Measurements from ENCODE around the gene LCOR. TPM values are rescaled to one million over a fixed set of nuclear protein-coding genes. Genes with fewer than 3 reads are reported as not detected.

LCOR gene
- total RNA-seq, 1 donor from 2014 or later: 35.3 TPM

- H4K20me1 ChIP-seq (ENCODE audit: low read depth): peaks cover 3% of the 10 kb centered on the region
- no peaks in the 10 kb centered on the region for H3K9me3 Mint-ChIP-seq
- no peaks in the 10 kb centered on the region for H3K9me3 ChIP-seq (ENCODE audit: low read depth)
- no peak overlapping the region for H3K27ac ChIP-seq
- no peak overlapping the region for H3K27ac Mint-ChIP-seq
- H2AFZ ChIP-seq (replicated peaks): no peak overlapping the region
- H3K4me1 ChIP-seq: peaks cover 30% of the 10 kb centered on the region
- no peak overlapping the region for H3K9ac ChIP-seq
- no peaks in the 10 kb centered on the region for H3K27me3 ChIP-seq
- peaks cover 44% of the 10 kb centered on the region for H3K4me1 Mint-ChIP-seq
- H3K4me3 ChIP-seq: no peak overlapping the region
- H3K79me2 ChIP-seq (ENCODE audit: low read depth): no peaks in the 10 kb centered on the region
- DNase-seq (ENCODE audit: low spot score): no peak
- H3K27me3 Mint-ChIP-seq (ENCODE audit: insufficient read depth, low read depth): peaks cover 19% of the 10 kb centered on the region
- H3K4me3 Mint-ChIP-seq: no peak overlapping the region
- H3K4me2 ChIP-seq: no peak overlapping the region
- H3K36me3 Mint-ChIP-seq: no peaks in the 10 kb centered on the region
- no peaks in the 10 kb centered on the region for H3K36me3 ChIP-seq
- peaks cover 35% of the 10 kb centered on the region for H3F3A ChIP-seq (ENCODE audit: low read depth)
- TF ChIP-seq CTCF (IDR thresholded peaks at IDR 0.05) (no peak), EZH2 (IDR thresholded peaks at IDR 0.05) (no peak), EZH2phosphoT487 (IDR thresholded peaks at IDR 0.05) (no peak)
These were observed 190.5 kb downstream of the LCOR start for GRCh38 chr10:97022616-97023015.

DNA sequence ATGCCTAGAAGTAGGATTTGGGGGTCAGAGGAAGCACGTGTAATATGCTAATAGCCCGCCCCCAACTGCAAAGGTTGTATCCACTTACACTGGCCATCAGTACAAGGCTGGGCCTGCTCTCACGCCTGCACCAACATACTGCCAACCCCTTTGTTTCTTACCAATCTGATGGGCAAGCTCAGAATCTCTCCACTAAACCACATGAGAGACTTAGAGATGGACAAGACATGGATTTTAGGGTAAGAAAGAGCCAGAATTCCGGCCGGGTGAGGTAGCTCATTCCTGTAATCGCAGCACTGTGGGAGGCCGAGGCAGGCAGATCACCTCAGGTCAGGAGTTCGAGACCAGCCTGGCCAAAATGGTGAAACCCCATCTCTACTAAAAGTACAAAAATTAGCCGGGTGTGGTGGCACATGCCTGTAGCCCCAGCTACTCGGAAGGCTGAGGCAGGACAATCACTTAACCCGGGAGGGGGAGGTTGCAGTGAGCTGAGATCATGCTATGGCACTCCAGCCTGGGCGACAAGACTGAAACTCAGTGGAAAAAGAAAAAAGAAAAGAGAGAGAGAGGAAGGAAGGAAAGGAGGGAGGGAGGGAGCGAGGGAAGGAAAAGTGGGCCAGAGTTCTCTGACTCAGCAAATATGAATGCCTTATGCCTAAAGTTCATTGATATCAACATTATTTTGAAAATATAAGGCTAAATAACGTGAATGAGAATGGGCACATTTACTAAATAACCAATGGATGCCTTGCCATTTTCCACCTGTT is 191.5 kb downstream of the LCOR start:
- H3K4me1 ChIP-seq: peaks cover 30% of the 10 kb centered on the region
- no peak overlapping the region for H3K4me3 ChIP-seq
- no peak overlapping the region for H2AFZ ChIP-seq (replicated peaks)
- no peak overlapping the region for H3K9ac ChIP-seq
- H3K79me2 ChIP-seq (ENCODE audit: low read depth): no peaks in the 10 kb centered on the region
- Mint-ChIP-seq H3K27me3 (ENCODE audit: insufficient read depth, low read depth) (peaks cover 19% of the 10 kb centered on the region), H3K36me3 (no peaks in the 10 kb centered on the region), H3K4me3 (no peak overlapping the region), H3K4me1 (peaks cover 43% of the 10 kb centered on the region), H3K27ac (no peak overlapping the region), H3K9me3 (no peaks in the 10 kb centered on the region)
- no peaks in the 10 kb centered on the region for H3K27me3 ChIP-seq
- peaks cover 3% of the 10 kb centered on the region for H4K20me1 ChIP-seq (ENCODE audit: low read depth)
- H3K27ac ChIP-seq: no peak overlapping the region
- peaks cover 35% of the 10 kb centered on the region for H3F3A ChIP-seq (ENCODE audit: low read depth)
- H3K9me3 ChIP-seq (ENCODE audit: low read depth): no peaks in the 10 kb centered on the region
- no peak for TF ChIP-seq EZH2 (IDR thresholded peaks at IDR 0.05)
- TF ChIP-seq EZH2phosphoT487 (IDR thresholded peaks at IDR 0.05): no peak
- TF ChIP-seq CTCF (IDR thresholded peaks at IDR 0.05): no peak
- no peaks in the 10 kb centered on the region for H3K36me3 ChIP-seq
- H3K4me2 ChIP-seq: no peak overlapping the region
- DNase-seq (ENCODE audit: low spot score): no peak

- TF ChIP-seq CTCF (IDR thresholded peaks at IDR 0.05) (no peak), EZH2 (IDR thresholded peaks at IDR 0.05) (no peak), EZH2phosphoT487 (IDR thresholded peaks at IDR 0.05) (no peak)
- DNase-seq (ENCODE audit: low spot score): no peak
- Histone ChIP-seq H3K79me2 (ENCODE audit: low read depth) (no peaks in the 10 kb centered on the region), H3K9me3 (ENCODE audit: low read depth) (no peaks in the 10 kb centered on the region), H3K27me3 (no peaks in the 10 kb centered on the region), H3F3A (ENCODE audit: low read depth) (peaks cover 33% of the 10 kb centered on the region), H3K4me1 (peaks cover 28% of the 10 kb centered on the region), H3K4me3 (no peak overlapping the region), H3K9ac (no peak overlapping the region), H2AFZ (replicated peaks) (no peak overlapping the region), H4K20me1 (ENCODE audit: low read depth) (peaks cover 3% of the 10 kb centered on the region), H3K4me2 (no peak overlapping the region), H3K27ac (no peak overlapping the region), H3K36me3 (no peaks in the 10 kb centered on the region)
- H3K4me1 Mint-ChIP-seq: peaks cover 41% of the 10 kb centered on the region
- H3K36me3 Mint-ChIP-seq: no peaks in the 10 kb centered on the region
- no peaks in the 10 kb centered on the region for H3K9me3 Mint-ChIP-seq
- H3K4me3 Mint-ChIP-seq: peak overlapping the region; percentile 57
- H3K27ac Mint-ChIP-seq: no peak overlapping the region
- H3K27me3 Mint-ChIP-seq (ENCODE audit: insufficient read depth, low read depth): peaks cover 17% of the 10 kb centered on the region
These were observed 192.3 kb downstream of the LCOR start for GRCh38 chr10:97024168-97025073.

All from neural progenitor cell (in vitro differentiated cells).